ENCODE measurements around the gene GPA33. TPM values are rescaled to one million over a fixed set of nuclear protein-coding genes. Genes with fewer than 3 reads are reported as not detected.

The GPA33 gene
- total RNA-seq, 2 experiments from 2014 or later = 1.8 to 1.9 TPM

GRCh38 chr1:167083066-167083665 is 7.0 kb downstream of the GPA33 start:
- ChIA-PET POLR2A (no interaction called here), CTCF (no interaction called here)
- H3K4me1 Mint-ChIP-seq (ENCODE audit: low read depth) = peaks cover 5% of the 10 kb centered on the region
- no peaks in the 10 kb centered on the region for H3K27me3 Mint-ChIP-seq
- H3K27ac Mint-ChIP-seq = no peak overlapping the region
- H3K36me3 Mint-ChIP-seq = no peaks in the 10 kb centered on the region
- DNase-seq = no peak
- intact Hi-C loops (cut with micrococcal nuclease) = no loop called here
- no peaks in the 10 kb centered on the region for H3K9me3 Mint-ChIP-seq
- no peak overlapping the region for H3K4me3 Mint-ChIP-seq

DNA sequence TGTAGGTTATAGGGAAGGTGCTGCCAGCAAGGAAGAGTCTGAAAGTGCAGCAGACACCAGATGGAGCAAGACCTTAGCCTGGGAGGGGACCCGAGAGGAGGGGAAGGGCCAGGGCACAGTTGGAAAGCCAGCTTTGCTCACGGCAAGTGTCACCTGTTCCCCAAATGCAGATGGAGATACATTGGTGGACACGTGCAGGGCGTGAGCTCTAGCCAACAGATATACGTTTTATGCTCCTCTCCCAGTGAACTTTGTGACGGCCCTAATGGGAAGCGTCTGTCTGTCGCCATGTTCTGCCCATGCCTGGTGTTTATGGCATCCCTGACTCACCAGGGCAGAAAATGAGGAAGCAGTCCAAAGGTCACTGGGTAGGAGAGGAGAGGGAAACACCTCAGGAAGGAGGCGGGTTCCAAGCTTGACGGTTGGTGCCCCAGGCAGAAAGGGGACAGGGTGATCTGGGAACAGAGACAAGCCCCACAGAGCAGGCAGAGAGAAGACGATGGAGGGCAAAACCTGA is 7.6 kb downstream of the GPA33 start:
- POLR2A ChIA-PET = no interaction called here
- no peak for DNase-seq
- no peaks in the 10 kb centered on the region for H3K9me3 Mint-ChIP-seq
- intact Hi-C loops (cut with micrococcal nuclease) = no loop called here
- H3K4me3 Mint-ChIP-seq = no peak overlapping the region
- peaks cover 4% of the 10 kb centered on the region for H3K4me1 Mint-ChIP-seq (ENCODE audit: low read depth)
- no peak overlapping the region for H3K27ac Mint-ChIP-seq
- H3K36me3 Mint-ChIP-seq = no peaks in the 10 kb centered on the region
- CTCF ChIA-PET = no interaction called here
- H3K27me3 Mint-ChIP-seq = no peaks in the 10 kb centered on the region

- intact Hi-C loops (cut with micrococcal nuclease) = no loop called here
- CTCF ChIA-PET = no interaction called here
Measured at GRCh38 chr1:167081594-167082156, 8.5 kb downstream of the GPA33 start.

DNA sequence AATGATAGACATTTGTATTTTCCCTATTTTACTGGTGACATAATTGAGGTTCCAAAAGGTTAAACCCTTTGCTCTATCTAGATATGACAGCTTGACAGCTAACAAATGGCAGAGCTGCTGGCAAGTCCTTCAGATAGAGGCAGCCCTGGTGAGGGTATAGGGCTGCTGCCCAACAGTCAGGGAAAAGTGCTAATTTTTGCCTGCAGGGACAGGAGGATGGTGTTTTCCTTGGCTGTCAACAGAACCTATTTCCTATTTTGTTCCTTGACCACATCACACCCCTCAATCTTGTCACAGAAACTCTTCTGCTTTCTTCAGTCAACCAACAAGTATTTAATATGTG is 12.3 kb downstream of the GPA33 start:
- Mint-ChIP-seq H3K4me3 (no peak overlapping the region), H3K9me3 (no peaks in the 10 kb centered on the region), H3K4me1 (ENCODE audit: low read depth) (peaks cover 14% of the 10 kb centered on the region), H3K36me3 (no peaks in the 10 kb centered on the region), H3K27ac (no peak overlapping the region), H3K27me3 (no peaks in the 10 kb centered on the region)
- no peak for DNase-seq
- POLR2A ChIA-PET = no interaction called here
- CTCF ChIA-PET = no interaction called here
- intact Hi-C loops (cut with micrococcal nuclease) = no loop called here

More at GRCh38 chr1:167081594-167082156, 8.5 kb downstream of the GPA33 start:
- Mint-ChIP-seq H3K36me3 (no peaks in the 10 kb centered on the region), H3K4me1 (ENCODE audit: low read depth) (peaks cover 3% of the 10 kb centered on the region), H3K9me3 (no peaks in the 10 kb centered on the region), H3K4me3 (no peak overlapping the region), H3K27me3 (no peaks in the 10 kb centered on the region), H3K27ac (no peak overlapping the region)
- POLR2A ChIA-PET = no interaction called here
- DNase-seq = no peak

DNA sequence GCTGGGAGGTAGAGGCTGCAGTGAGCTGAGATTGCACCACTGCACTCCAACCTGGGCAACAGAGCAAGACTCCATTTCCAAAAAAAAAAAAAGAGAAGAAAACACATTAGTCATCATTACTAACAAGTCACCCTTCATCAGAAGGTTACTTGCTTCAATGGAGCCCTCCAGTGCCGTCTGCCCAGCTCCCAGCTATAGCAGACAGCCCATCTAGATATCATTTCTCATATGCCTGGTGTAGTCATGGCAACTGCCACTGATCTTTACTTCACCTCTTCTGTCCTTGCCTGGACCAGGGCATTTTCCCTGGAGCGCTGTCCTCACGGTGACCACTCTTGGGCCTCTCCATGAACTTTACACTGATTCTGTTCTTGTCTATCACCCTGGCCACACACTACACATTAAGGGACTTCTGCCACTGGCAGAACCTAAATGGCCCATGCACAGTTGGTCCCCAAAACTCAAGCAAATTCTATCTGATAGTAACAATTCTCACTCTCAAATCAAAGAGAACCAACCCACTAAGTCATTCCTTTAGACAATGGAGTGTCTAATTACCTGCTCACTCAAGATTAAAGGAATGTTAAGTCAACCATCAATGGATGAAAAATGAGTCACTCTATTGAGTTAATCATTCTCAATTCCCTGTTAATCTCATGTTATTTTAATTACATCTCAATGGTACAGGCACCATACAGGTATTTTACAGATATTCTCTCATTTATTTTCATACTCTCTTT is 12.9 kb downstream of the GPA33 start:
- H3K4me1 Mint-ChIP-seq (ENCODE audit: low read depth) = peaks cover 14% of the 10 kb centered on the region
- ChIA-PET CTCF (interaction anchor here (0.8 to 1.2 kb wide), 2 partner anchors 10 to 143 kb away, joined by 3 read pairs; no protein-coding TSS in a partner anchor), POLR2A (no interaction called here)
- intact Hi-C loops (cut with micrococcal nuclease) = no loop called here
- no peak for DNase-seq
- H3K9me3 Mint-ChIP-seq = no peaks in the 10 kb centered on the region
- H3K27me3 Mint-ChIP-seq = no peaks in the 10 kb centered on the region
- no peak overlapping the region for H3K4me3 Mint-ChIP-seq
- no peak overlapping the region for H3K27ac Mint-ChIP-seq
- H3K36me3 Mint-ChIP-seq = no peaks in the 10 kb centered on the region

DNA sequence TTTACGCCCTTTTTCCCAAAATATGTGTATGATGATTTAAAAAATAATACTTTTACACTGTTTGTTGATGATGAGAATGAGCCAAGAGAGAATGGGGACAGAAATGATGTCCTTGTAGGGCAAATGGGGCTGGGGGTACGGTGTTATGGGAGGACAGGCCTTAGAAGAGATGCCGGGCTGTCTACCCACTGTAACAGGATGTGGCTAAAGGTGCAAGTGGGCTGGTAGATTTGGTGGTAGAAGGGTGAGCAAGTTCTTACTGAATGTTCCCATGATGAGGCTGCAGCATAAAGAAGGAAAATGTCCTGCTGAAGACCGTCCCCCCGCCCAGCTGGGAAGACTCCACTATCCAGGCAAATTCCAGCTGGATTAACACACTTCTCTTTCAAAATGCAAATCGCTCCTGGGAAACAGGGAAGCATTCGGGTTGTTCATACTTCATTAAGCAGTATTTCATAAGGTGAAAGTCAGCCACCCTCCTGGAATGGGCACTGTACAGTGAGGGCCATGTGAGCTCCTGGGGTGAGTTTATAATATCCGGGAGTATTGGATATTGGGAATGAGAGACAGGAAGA is 14.0 kb downstream of the GPA33 start:
- Mint-ChIP-seq H3K4me3 (no peak overlapping the region), H3K36me3 (no peaks in the 10 kb centered on the region), H3K4me1 (ENCODE audit: low read depth) (peaks cover 14% of the 10 kb centered on the region), H3K9me3 (no peaks in the 10 kb centered on the region), H3K27ac (no peak overlapping the region), H3K27me3 (no peaks in the 10 kb centered on the region)
- DNase-seq = peak; percentile 22
- ChIA-PET CTCF (interaction anchor here (0.6 to 1.2 kb wide), 2 partner anchors 9 to 17 kb away, joined by 3 read pairs; no protein-coding TSS in a partner anchor), POLR2A (no interaction called here)
- intact Hi-C loops (cut with micrococcal nuclease) = no loop called here

GRCh38 chr1:167071286-167071685 is 18.9 kb downstream of the GPA33 start:
- Mint-ChIP-seq H3K9me3 (no peaks in the 10 kb centered on the region), H3K27me3 (no peaks in the 10 kb centered on the region), H3K4me1 (ENCODE audit: low read depth) (peaks cover 11% of the 10 kb centered on the region), H3K27ac (no peak overlapping the region), H3K36me3 (no peaks in the 10 kb centered on the region), H3K4me3 (no peak overlapping the region)
- CTCF ChIA-PET = interaction anchor here (1.0 kb wide), 1 partner anchor 53 kb away, joined by 3 read pairs; no protein-coding TSS in a partner anchor
- DNase-seq = no peak
- POLR2A ChIA-PET = no interaction called here
- intact Hi-C loops (cut with micrococcal nuclease) = no loop called here

DNA sequence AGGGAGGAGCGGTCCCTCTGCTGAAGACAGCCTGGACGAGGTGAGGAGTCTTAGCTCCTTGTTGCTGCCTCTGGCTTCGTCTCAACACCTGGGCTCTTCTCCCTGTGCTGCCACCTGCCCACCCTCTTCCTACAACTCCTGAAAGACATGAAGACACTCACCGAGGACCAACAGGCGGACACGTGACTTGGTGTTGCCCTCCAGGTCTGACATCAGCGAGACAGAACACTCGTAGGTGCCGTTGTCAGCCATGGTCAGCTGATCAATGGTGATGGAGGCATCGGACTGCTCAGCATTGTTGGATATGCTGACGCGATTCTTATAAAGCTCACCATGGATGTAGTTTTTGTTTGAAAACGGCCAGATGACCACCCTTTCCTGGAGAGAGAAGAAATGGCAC is 21.4 kb downstream of the GPA33 start:
- ChIA-PET POLR2A (no interaction called here), CTCF (interaction anchor here (1.3 to 1.6 kb wide), 4 partner anchors 10 to 333 kb away, joined by 3 to 10 read pairs (median 4); partner anchors contain the start of gene POU2F1)
- Mint-ChIP-seq H3K27ac (no peak overlapping the region), H3K9me3 (no peaks in the 10 kb centered on the region), H3K4me3 (no peak overlapping the region), H3K36me3 (no peaks in the 10 kb centered on the region), H3K27me3 (no peaks in the 10 kb centered on the region), H3K4me1 (ENCODE audit: low read depth) (peaks cover 2% of the 10 kb centered on the region)
- no peak for DNase-seq
- intact Hi-C loops (cut with micrococcal nuclease) = loop anchor here (5.0 kb wide), 3 partner anchors 139 to 484 kb away; partner anchors contain the start of gene CREG1

GRCh38 chr1:167067904-167068303 is 22.3 kb downstream of the GPA33 start:
- H3K9me3 Mint-ChIP-seq = no peaks in the 10 kb centered on the region
- DNase-seq = no peak
- ChIA-PET CTCF (interaction anchor here (1.6 kb wide), 1 partner anchor 152 kb away, joined by 10 read pairs; the partner anchor contains the start of gene POU2F1), POLR2A (no interaction called here)
- intact Hi-C loops (cut with micrococcal nuclease) = loop anchor here (2.0 to 5.0 kb wide), 4 partner anchors 139 to 484 kb away; partner anchors contain the start of gene CREG1
- H3K4me1 Mint-ChIP-seq (ENCODE audit: low read depth) = peaks cover 2% of the 10 kb centered on the region
- no peaks in the 10 kb centered on the region for H3K27me3 Mint-ChIP-seq
- H3K27ac Mint-ChIP-seq = no peak overlapping the region
- H3K4me3 Mint-ChIP-seq = no peak overlapping the region
- H3K36me3 Mint-ChIP-seq = no peaks in the 10 kb centered on the region

GRCh38 chr1:167066333-167067122 is 23.6 kb downstream of the GPA33 start:
- DNase-seq = peak; percentile 83
- ChIA-PET CTCF (interaction anchor here (0.6 to 18.6 kb wide), 45 partner anchors 10 to 495 kb away, joined by 3 to 918 read pairs (median 4); partner anchors contain the start of genes CREG1, GPA33, POU2F1 and TADA1), POLR2A (no interaction called here)
- intact Hi-C loops (cut with micrococcal nuclease) = loop anchor here (1.0 to 5.0 kb wide), 6 partner anchors 58 to 486 kb away; partner anchors contain the start of genes CREG1 and POU2F1
- Mint-ChIP-seq H3K4me1 (ENCODE audit: low read depth) (peaks cover 2% of the 10 kb centered on the region), H3K27ac (no peak overlapping the region), H3K9me3 (no peaks in the 10 kb centered on the region), H3K4me3 (peak overlapping the region; percentile 30), H3K36me3 (no peaks in the 10 kb centered on the region), H3K27me3 (no peaks in the 10 kb centered on the region)

GRCh38 chr1:167065471-167065870 is 24.7 kb downstream of the GPA33 start:
- Mint-ChIP-seq H3K27ac (no peak overlapping the region), H3K9me3 (no peaks in the 10 kb centered on the region), H3K4me1 (ENCODE audit: low read depth) (peaks cover 2% of the 10 kb centered on the region), H3K27me3 (no peaks in the 10 kb centered on the region), H3K36me3 (no peaks in the 10 kb centered on the region), H3K4me3 (no peak overlapping the region)
- POLR2A ChIA-PET = no interaction called here
- CTCF ChIA-PET = interaction anchor here (1.0 to 18.6 kb wide), 11 partner anchors 55 to 490 kb away, joined by 3 to 918 read pairs (median 6); partner anchors contain the start of gene POU2F1
- intact Hi-C loops (cut with micrococcal nuclease) = loop anchor here (5.0 kb wide), 3 partner anchors 142 to 487 kb away; partner anchors contain the start of gene CREG1
- no peak for DNase-seq
